ENCODE measurements around the gene ARHGEF39. TPM values are rescaled to one million over a fixed set of nuclear protein-coding genes. Genes with fewer than 3 reads are reported as not detected.

Gene ARHGEF39
- total and polyA plus RNA-seq, 10 of the 15 experiments (the other 5 are each of a cell fraction or from before 2014, with no cell fraction given), result 2.0 to 28.9 (median 13.2) TPM

DNA sequence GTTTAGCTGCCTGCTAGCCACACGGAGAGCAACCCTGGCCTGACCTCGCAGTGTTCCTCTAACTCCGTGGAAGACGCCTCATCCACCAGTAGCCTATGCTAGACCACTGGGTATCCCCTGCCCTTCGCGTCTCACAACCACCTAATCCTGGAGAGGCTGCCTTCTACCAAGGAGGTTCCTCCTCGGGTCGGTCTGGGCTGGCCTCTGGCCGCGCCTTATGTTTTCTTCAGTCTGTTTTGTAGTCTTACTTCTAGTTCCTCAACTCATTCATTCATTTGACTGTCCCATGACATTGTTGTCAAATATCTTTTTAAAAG lies 26.3 kb upstream of the ARHGEF39 start:
- ATAC-seq (no peak; the same call in 1 of the 3 replicates), FAIRE-seq (no peak), DNase-seq (ENCODE audit: low read depth, low spot score) (no peak)
- Histone ChIP-seq H3K27ac (ENCODE audit: control insufficient read depth, insufficient read depth) (no peak overlapping the region), H3K9ac (ENCODE audit: control insufficient read depth, insufficient read depth, low read length) (peak overlapping the region; percentile 53; the same call in 1 of the 2 replicates), H3K79me2 (ENCODE audit: control insufficient read depth, insufficient read depth, low read length) (no peaks in the 10 kb centered on the region; the same call in 1 of the 2 replicates), H3K4me3 (peak overlapping the region; percentile 87; the same call in 1 of the 2 replicates), H3K36me3 (ENCODE audit: control insufficient read depth in 2 of 2, insufficient read depth in 2 of 2, low read length in 1 of 2) (peaks cover 5 to 6% of the 10 kb centered on the region in 2 experiments; a peak in 2 of 4 replicates), H3K4me1 (ENCODE audit: control insufficient read depth, insufficient read depth, low read length) (peaks cover 3% of the 10 kb centered on the region; the same call in 1 of the 2 replicates), H2AFZ (ENCODE audit: control insufficient read depth, low read depth, low read length) (peak overlapping the region; percentile 62), H3K4me2 (ENCODE audit: control insufficient read depth, insufficient read depth) (peak overlapping the region; percentile 90), H3K27me3 (replicated peaks in 1 of 2; ENCODE audit: control insufficient read depth in 2 of 2, insufficient read depth in 2 of 2, low read length in 1 of 2) (no peaks in the 10 kb centered on the region), H4K20me1 (ENCODE audit: control insufficient read depth, insufficient read depth) (no peaks in the 10 kb centered on the region), H3K9me3 (replicated peaks; ENCODE audit: control insufficient read depth, insufficient read depth, low read length) (no peaks in the 10 kb centered on the region)
- RAD21 ChIA-PET (ENCODE audit: unreplicated experiment), result interaction anchor here (1.2 to 2.0 kb wide), 4 partner anchors 21 to 88 kb away, joined by 3 to 7 read pairs (median 4); no protein-coding TSS in a partner anchor
- TF ChIP-seq CREM (IDR thresholded peaks at IDR 0.05; ENCODE audit: low read depth) (no peak), NRF1 (conservative IDR thresholded peaks at IDR 0.05; ENCODE audit: low read depth, low read length) (no peak), POLR2AphosphoS2 (IDR thresholded peaks at IDR 0.05; ENCODE audit: low read depth, low read length) (no peak), ZBED1 (IDR thresholded peaks at IDR 0.05; ENCODE audit: borderline replicate concordance) (no peak), RFX5 (IDR thresholded peaks at IDR 0.05; ENCODE audit: low read depth, low read length) (no peak)
- WGBS (ENCODE audit: insufficient coverage, insufficient replicate concordance, low lambda C conversion rate, missing lambda C conversion rate), result 40% methylated on average over 10 of the region's 10 CpGs
- POLR2A ChIA-PET, result interaction anchor here (1.1 to 2.7 kb wide), 5 partner anchors 10 to 72 kb away, joined by 3 to 13 read pairs (median 5); partner anchors contain the start of genes CREB3 and TLN1
- SMC1A ChIA-PET (ENCODE audit: uncharacterized antibody, unreplicated experiment), result interaction anchor here (0.6 to 1.4 kb wide), 10 partner anchors 8 to 1394 kb away, joined by 3 to 4 read pairs (median 4); no protein-coding TSS in a partner anchor
- in situ Hi-C loops (cut with MboI) (no loop called here), intact Hi-C loops (cut with micrococcal nuclease; ENCODE audit: unreplicated experiment) (no loop called here)
- CTCF ChIA-PET, result interaction anchor here (1.4 to 15.2 kb wide), 4 partner anchors 30 to 99 kb away, joined by 3 to 227 read pairs (median 10); partner anchors contain the start of genes ARHGEF39, CCDC107 and RMRP
- no TSS peak for BruUV-seq (replicated peaks)
